Measurements from ENCODE around the gene ZFYVE26. TPM values are rescaled to one million over a fixed set of nuclear protein-coding genes. Genes with fewer than 3 reads are reported as not detected.

Gene ZFYVE26
- total and polyA plus RNA-seq, 10 of the 15 experiments (the other 5 are each of a cell fraction or from before 2014, with no cell fraction given), result 1.00 to 25.6 (median 12.0) TPM

GRCh38 chr14:67821121-67821520, 4.7 kb upstream of the ZFYVE26 start:
- Histone ChIP-seq H3K4me2 (ENCODE audit: control insufficient read depth, insufficient read depth) (peak overlapping the region; percentile 47), H3K27ac (ENCODE audit: control insufficient read depth, insufficient read depth) (no peak overlapping the region), H3K27me3 (replicated peaks in 1 of 2; ENCODE audit: control insufficient read depth in 2 of 2, insufficient read depth in 2 of 2, low read length in 1 of 2) (no peaks in the 10 kb centered on the region), H3K9me3 (replicated peaks; ENCODE audit: control insufficient read depth, insufficient read depth, low read length) (no peaks in the 10 kb centered on the region), H3K79me2 (ENCODE audit: control insufficient read depth, insufficient read depth, low read length) (peaks cover 14% of the 10 kb centered on the region), H3K9ac (ENCODE audit: control insufficient read depth, insufficient read depth, low read length) (no peak overlapping the region), H2AFZ (ENCODE audit: control insufficient read depth, low read depth, low read length) (no peak overlapping the region), H3K4me1 (ENCODE audit: control insufficient read depth, insufficient read depth, low read length) (peaks cover 10% of the 10 kb centered on the region; the same call in 1 of the 2 replicates), H4K20me1 (ENCODE audit: control insufficient read depth, insufficient read depth) (no peaks in the 10 kb centered on the region), H3K36me3 (ENCODE audit: control insufficient read depth in 2 of 2, insufficient read depth in 2 of 2, low read length in 1 of 2) (no peaks in the 10 kb centered on the region), H3K4me3 (peak overlapping the region; percentile 85; the same call in 1 of the 2 replicates)
- ChIA-PET POLR2A (no interaction called here), SMC1A (ENCODE audit: uncharacterized antibody, unreplicated experiment) (interaction anchor here (1.1 to 2.2 kb wide), 3 partner anchors 15 to 29 kb away, joined by 3 to 6 read pairs (median 4); no protein-coding TSS in a partner anchor), RAD21 (ENCODE audit: unreplicated experiment) (no interaction called here), CTCF (no interaction called here)
- ATAC-seq, result no peak
- intact Hi-C loops (cut with micrococcal nuclease; ENCODE audit: unreplicated experiment) (no loop called here), in situ Hi-C loops (cut with MboI) (no loop called here)
- no peak for FAIRE-seq
- no peak for DNase-seq (ENCODE audit: low read depth, low spot score)
- TF ChIP-seq EP300 (IDR thresholded peaks at IDR 0.05; ENCODE audit: borderline replicate concordance in 1 of 2, control insufficient read depth in 1 of 2, low read depth in 2 of 2, low read length in 2 of 2) (no peak), NFXL1 (IDR thresholded peaks at IDR 0.05; ENCODE audit: borderline replicate concordance) (no peak), SKIL (IDR thresholded peaks at IDR 0.05; ENCODE audit: low read depth, poor library complexity, severe bottlenecking) (no peak), HDAC6 (IDR thresholded peaks at IDR 0.05; ENCODE audit: unreplicated experiment) (no peak), TBL1XR1 (IDR thresholded peaks at IDR 0.05; ENCODE audit: low read depth, low read length) (no peak)
- BruUV-seq (replicated peaks), result no TSS peak

Data from GM12878 (cell line).